NCI-H510A (cell line): Measurements from ENCODE around the gene COL18A1.

Experiments
- DNase-seq: peaks from one replicate; lab custom pipeline; 2025; lab: John Stamatoyannopoulos, UW

Gene COL18A1

DNA sequence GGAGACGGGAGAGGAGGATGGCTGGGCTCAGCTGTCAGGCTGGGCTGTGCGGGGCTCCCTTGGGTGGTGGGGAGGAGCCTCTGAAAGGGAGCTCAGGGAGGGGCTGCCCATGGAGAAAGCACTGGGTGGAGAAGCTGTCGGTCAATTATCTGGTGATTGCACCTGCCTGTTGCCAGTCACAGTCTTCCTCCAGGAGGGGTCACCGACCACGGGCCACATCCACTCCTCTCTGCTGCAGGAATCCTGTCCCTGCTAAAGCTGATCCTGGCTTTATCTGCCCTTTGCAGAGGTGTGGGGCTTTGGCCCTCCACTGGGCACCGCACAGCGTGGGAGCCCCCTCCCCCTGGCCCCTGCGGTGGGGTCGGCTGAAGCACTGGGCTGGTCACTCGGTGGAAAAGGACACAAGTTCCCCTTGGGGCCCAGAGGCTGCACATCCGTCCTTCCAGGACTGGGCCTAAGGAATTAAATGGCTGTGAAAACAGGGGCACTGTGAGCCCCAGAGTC, 21.8 kb upstream of the COL18A1 start:
- DNase-seq: no peak

DNA sequence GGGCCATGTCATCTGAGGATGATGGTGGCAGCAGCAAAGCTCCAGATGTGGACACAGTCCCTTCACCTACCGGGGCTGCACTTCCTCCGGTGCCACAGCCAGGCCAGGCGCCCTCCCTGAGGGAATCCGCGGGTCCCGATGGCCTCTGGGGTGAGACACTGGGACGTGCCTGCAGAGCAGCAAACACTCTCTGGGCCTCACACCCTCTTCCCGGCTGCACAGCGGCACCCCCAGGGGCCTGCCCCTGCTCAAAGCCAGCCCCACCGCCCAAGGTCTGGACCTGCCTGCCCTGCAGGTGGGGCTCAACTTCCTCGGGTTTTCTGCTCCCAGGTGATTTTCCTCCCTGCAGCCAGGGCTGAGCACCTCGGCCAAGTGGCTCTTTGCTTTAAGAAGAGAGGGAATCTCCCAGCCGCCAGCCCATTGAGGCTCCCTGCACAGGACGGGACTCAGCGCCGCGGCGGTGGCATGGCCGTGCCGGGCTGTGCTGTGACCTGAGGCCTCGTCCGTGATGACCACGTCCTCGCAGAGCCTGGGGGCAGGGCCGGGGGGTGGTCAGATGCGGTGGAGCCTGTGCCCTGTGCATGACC, 21.3 kb upstream of the COL18A1 start:
- DNase-seq: no peak

DNA sequence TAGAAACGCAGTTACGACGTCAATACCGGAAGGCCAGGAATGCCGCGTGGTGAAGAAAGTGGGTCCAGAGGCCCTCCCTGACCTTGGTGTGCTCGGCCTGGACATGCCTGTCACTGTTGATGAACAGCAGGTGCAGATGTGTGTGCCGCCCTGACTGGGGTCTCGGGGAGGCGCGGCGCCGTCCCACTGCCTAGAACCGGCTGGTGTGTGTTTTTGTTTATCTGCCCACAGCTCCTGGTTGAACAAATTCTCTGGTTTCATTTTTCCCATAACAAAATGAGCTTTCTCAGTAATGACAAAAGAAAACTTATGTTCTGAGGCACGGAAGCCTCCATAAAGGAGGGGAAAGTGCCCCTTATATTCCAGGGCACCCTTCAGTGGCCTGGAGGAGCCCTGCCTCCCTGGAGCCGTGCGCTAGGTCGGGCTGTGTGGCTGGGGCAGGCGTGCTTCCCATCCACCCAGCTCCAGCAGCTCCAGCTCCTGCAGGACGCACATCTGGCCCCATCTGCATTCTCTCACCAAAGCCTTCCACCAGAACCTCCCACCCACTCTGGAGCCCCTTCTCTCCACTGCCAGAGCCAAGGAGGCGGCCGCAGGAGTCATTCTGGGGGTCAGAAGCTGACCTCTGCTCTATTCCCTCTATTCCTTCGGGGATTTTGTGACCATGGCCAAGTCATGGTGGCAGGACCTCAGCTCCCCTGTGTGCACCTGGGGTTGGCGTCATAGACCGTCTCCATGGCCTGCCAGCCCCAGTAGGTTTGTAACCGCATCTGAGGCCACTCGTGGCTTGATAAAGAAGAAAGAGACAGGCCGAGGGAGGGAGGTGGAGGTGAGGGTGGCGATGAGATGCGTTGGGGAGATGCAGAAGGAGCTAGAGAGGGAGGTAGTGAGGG, 20.1 kb upstream of the COL18A1 start:
- DNase-seq: no peak

DNA sequence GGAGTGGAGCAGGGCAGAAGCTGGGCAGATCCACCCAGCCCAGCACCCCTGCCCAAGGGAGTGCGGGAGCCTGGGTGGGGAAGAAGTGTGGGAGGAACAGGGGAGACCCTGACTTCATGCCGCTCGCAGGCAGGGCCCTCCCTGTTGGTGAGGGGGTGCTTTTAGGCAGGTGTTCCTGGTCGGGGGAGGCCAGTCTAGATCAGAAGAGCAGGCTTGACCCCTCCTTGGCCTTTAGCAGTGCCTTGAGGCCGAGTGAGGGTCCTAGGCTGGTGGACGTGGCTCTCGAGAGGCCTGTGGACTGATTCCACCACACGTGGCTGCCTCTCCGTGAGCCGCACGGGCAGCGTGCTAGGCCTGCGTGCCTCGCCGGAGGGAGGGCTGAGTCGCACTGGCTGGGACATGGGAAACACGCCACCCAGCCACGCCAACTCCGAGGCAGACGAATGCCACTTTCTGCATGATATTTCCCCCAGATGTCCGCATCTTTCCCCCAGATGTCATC, 19.4 kb upstream of the COL18A1 start:
- no peak for DNase-seq

DNA sequence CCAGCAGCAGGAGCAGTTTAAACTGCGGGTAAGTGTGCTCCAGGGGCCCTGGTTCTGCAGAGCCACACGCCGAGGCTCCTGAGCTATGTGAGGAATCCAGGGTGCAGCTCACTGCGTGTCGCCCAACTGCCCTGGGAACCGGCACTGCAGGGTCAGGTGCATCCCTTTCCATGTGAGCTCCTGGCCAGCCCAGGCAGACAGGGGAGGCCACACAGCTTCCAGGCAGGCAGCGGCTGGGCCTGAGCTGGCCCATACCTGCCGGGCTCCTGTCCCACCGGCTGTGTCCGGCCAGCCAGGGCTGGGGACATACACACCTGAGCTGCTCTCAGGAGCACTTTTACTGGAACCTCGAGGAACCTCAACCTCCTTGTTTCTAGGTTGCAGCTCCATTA, 18.6 kb upstream of the COL18A1 start:
- no peak for DNase-seq

DNA sequence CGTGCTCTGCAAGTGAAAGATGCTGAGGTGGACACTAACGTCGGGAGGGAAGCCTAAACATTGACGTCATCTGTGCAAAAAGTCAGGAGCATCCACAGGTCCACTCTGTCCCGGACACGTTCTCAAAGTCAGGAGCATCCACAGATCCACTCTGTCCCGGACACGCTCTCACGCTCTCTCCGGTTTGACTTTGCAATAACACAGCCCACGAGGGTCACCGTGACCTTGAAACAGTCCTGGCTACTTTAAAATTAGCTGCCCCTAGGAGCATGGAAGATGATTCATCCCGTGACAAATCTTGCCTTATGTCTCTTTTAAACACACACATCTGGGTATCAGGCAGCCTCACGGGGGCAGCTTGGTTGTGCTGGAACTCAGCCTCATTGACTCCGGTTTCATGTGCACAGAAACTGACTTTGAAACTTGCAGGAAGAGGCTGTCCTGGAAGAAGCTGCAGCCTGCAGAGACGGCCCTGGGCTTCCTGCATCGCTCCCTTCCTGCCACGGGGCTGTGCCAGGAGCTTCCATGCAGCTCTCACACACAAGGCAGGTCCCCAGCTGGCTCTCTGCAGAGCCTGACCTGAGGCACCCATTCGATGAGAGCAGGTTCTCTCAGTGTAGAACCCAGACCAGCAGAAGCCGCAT, 18.1 kb upstream of the COL18A1 start:
- DNase-seq: no peak

DNA sequence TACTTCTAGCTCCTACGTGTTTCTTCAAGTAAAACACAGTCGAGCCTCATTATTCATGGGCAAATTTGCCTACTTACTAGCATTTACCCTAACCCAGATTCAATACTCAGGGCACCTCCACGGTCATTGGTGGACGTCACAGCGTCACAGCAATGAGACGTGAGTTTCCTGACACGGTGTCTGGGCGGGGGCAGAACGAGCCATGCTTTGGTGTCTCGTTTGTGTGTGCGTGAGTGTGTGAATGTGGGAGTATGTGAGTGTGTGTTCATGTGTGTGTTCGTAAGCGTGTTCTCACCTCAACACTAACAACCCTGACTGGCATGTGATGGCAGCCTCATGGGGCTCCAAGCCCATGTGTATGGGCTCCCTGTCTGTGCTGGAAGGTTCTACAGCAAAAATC, 17.5 kb upstream of the COL18A1 start:
- no peak for DNase-seq

DNA sequence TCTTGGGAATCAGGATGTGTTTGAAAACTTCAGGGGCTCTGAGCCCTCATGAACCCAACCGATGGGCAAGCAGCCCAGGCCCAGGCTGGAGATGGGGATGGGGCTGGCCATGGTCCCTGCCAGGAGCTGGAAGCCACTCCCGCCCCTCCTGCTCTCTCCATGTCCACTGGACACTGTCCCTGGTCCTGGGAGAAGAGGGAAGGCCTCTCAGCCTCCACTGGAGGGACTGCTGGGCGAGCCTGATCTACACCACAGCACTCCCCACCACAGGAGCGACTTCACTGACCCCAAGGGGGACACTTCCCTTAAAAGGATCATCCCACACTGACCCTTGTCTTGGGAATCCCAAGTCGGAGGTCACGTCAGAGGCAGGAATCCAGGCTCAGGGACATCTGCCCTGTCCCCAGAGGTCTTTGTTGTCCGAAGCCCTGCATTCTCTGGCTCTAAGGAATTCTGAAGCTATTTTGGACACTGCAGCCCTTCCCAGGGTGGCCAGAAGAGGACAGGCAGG, 16.9 kb upstream of the COL18A1 start:
- DNase-seq: no peak

DNA sequence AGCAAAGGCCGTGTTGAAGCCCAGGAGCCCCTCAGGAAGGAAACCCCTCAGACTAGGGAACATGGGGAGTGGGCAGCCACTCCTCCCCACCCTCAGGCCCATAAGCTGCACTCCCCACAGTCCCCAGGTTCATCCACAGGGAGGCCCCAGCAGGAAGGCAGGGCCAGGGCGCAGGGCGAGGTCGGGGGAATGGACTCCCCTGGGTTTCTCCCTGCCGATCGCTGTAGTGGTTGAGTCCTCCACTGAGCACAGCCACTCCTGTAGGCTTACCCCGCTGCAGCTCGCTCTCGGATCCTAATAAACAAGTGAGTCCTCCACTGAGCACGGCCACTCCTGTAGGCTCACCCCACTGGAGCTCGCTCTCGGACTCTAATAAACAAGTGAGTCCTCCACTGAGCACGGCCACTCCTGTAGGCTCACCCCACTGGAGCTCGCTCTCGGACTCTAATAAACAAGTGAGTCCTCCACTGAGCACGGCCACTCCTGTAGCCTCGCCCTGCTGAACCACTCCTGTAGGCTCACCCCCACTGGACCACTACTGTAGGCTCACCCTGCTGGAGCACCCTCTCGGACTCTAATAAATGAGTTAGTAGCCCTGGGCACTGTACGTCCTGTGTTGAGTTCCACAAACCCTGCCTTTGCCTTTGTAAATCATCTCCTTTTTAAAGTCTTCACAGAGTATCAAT, 16.2 kb upstream of the COL18A1 start:
- DNase-seq: no peak

DNA sequence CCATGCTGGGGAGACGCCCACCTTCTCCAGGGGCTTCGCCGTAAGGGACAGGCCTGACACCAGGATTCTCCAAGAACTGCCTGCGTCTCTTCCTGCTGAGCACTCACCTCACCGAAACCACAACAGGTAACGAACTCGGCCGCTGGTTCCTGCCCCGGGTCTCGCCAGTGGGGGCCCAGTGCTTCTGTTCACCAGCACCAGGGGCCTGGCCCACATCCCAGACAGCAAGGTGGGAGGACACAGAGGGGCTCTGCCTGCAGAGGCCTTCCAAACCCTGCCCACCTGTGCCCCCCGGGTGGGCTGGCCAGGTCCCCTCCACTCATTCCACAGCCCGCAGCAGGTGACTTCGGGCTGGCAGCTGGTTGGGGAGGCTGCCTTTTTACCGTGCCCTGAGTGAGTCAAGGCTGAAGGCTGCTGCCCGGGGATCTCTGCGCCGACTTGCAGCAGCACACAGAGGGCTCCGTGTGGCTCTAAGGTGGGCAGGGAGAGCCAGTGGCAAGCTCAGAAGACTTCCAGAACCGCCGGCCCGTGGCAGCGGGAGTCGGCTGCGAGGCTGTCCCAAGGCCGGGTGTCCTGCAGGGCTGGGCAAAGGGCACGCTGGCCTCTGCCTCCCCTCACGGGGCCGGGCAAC, 14.7 kb upstream of the COL18A1 start:
- DNase-seq: no peak

DNA sequence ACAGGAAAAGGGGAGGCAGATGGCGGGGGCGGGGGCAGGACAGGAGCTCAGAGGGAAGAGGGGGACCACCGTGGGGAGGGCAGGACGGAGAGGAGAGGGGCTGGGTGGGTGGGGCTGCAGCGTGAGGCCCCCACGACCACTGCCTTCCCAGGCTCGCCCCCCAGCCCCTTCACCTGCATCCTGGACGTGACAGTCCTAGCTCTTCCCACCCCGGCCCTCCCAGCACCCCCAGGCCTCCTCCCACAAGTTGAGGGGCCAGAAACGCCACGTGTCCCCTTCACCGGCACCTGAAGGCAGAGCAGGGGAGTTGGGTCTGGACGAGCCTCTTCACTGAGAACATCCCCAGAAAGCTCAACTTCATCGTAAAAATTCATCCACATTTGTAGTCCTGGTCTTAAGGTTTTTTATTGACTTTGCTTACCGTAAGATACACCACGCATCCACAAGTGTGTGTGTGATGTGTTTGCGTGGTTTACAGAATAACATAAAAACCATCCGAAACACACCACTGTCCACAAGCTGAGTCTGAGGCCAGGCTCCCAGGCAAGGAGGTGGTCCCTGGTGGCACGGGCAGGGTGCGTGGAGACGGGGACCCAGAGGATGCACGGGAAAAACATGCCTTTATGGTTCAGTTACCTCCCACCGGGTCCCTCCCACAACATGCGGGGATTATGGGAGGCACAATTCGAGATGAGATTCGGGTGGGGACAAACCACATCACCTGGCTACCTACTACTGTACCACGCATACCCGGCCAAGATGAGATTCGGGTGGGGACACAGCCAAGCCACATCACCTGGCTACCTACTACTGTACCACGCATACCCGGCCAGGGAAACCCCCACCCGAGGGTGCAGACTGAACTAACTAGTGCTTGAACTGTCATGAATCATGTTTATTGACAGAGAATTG, 13.9 kb upstream of the COL18A1 start:
- no peak for DNase-seq

DNA sequence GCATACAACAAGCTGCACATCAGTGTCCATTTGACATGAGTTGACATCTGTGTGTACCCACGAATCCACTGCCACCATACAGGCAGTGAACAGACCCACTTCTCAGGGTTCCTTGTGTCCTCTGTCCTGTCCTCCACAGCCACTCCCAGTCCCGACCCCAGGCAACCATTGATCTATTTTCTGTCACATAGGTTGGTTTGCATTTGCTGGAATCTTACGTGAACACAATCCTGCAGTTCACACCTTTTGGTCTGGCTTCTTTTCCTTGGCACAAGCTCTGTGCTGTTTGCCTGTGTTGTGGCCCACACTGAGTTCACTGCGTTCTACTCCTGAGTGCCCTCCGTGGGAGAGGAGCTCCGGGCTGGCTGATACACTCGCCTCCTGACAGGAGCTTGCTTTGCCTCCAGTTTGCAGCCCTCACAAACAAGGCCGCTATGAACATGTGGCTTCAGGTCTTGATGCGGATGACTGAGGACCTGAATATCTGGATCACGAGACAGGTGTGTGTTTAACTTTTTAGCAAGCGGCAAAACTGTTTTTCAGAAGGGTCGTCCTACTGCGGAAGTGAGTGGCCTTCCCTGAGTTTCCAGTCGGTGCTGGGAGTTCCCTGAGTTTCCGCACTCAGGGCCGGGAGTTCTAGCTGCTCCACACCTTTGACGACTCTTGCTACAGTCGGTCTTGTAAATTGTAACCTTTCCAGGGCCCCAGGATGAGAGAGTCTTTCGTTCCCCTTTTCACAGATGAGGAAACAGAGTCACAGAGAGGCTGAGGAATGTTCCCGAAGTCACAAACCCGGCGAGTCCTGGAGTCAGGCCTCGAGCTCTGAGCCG, 13.0 kb upstream of the COL18A1 start:
- DNase-seq: no peak

DNA sequence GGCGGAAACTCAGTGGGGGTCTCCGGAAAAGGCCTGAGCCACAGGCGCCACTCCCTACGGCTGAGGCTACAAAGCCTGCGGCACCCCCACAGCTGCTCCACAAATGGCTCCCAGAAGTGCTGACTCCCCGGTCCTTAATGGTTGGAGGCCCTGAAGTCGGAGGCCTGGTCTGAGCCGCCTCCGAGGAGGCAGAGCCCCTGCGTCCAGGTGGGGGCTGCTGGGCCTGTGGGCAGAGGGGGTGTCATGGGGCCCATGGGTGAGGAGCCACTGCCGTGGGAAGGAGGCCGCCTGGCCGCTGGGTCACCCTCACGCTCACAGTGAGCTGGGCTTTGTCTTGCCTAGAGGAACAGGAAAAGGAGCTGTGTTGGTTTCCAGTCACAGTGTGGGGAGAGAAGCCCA, 12.4 kb upstream of the COL18A1 start:
- no peak for DNase-seq

DNA sequence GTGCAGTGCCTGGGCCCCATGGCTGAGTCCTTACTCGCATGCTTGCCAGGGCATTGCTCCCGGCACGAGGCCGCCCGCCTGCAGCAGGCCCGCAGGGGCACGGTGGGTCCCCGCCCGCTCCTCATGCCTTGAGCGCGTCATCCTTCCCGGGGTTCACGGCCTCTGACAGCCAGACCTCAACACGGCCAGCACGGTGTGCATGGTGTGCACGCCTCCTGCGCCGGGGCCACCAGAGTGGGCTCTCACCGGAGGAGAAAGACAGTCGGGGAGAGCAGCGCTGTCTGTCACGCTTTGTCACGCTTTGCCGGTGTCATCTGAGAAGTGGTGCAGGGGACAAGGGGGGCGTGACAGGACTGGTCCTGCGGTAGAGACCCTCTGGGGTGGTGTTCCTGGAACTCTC, 11.9 kb upstream of the COL18A1 start:
- DNase-seq: no peak

DNA sequence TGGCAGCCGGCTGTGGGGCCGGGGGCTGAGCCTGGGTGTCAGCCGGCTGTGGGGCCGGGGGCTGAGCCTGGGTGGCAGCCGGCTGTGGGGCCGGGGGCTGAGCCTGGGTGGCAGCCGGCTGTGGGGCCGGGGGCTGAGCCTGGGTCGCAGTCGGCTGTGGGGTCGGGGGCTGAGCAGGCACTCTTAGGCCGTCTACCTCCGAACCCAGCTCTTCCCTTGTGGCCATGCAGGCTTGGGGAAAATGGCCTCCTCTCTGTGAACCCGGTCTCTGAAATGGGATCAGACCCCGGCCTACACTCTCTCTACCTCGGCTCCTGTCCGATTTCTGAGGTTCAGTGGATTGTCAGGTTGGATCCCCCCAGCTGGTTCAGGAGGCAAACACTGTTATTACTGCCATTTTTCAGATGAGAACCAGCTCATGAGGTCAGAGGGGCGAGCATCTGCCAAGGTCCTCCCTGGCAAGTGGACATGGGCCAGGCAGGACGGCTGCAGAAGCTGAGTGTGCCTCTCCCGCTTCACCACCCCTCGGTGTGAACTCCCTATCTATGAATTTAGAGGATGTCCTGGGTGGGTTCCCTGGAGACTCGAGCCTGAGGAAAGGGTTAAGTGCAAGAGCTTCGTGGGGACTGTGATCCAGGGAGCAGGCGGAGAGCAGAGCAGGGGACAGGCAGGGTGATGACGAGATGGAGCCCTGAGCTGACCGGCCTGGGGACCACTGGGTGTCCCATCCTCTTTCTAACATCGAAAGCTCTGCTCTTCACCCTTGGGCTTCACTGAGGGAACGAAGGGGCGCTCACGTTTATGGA, 10.9 kb upstream of the COL18A1 start:
- DNase-seq: no peak

DNA sequence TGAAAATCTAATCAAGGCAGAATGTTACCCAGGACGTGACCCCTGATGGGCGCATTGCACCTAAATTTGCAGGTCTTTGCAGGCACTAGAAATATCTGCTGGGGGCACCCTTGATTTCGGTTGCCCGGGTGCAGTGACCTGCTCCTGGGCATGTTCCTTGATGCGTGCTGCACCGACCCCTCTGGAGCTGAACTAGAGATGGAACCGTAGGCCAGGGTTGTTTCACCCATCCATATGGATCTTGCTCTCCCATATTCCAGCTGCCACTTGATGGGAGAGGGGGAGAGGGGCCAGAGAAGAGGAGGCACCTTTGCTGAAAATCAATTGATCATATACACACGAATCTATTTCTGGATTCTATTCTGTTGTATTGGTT, 8.4 kb upstream of the COL18A1 start:
- DNase-seq: no peak

DNA sequence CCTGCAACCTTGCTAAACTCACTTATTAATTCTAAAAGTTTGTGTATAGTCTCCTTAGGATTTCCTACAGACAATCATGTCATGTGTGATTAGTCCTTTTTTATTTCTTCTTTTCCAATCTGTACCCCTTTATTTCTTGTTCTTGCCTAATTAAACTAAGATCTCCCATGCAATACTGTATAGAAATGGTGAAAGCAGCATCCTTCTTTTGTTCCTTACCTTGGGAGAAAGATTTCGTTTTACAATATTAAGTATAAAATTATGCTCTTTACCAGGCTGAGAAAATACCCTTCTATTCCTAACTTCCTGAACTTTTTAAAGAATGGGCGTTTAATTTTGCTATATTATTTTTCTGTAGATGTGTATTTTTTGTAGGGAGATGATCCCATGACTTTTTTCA, 7.6 kb upstream of the COL18A1 start:
- DNase-seq: no peak

DNA sequence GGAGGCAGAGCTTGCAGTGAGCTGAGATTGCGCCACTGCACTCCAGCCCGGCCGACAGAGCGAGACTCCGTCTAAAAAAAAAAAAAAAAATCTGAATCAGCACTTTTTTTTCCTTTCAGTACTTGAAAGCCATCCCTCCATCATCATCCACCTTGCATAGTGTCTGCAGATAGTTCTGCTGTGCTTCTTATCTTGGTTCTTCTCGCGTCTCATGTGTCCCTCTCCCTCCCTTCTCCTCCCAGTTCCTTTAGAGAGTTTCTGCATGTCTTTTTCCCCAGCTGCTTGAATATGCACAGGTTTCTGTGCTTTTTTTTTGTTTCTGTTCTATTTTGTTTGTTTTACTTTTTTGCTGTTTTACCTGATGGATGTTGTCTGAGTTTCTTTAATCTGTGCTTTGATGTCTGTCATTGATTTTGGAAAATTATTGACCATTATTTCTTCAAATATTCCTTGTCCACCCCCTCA, 3.9 kb upstream of the COL18A1 start:
- DNase-seq: no peak
